WTC11 (cell line): ENCODE data around the gene MAMDC2. TPM values are rescaled to one million over a fixed set of nuclear protein-coding genes. Genes with fewer than 3 reads are reported as not detected.

Experiments used
- ATAC-seq: fragments of 200-7000 bp; cut with Tn5 transposase; 2 replicates; pipeline ENCODE4 v1.10.0; 2021; ENCODE audit warnings: mild to moderate bottlenecking, moderate library complexity
- CTCF ChIA-PET: fragments of 300-600 bp; sonication (Branson Sonifier 250); formaldehyde crosslinking; loops from one replicate; lab custom pipeline; 2021; ENCODE audit warnings: antibody characterized with exemption; lab: Charles Lee
- POLR2A ChIA-PET: fragments of 350-600 bp; sonication (Branson Sonifier 250); formaldehyde crosslinking; loops from one replicate; lab custom pipeline; 2021; ENCODE audit warnings: antibody characterized with exemption; lab: Charles Lee
- DNase-seq: peaks from one replicate; pipeline ENCODE4 v3.0.0; 2021; ENCODE audit warnings: low spot score
- H3K27ac Mint-ChIP-seq: 2 replicates; pipeline ENCODE4 v1.8.0; 2021; ENCODE audit warnings: mixed read lengths
- H3K27me3 Mint-ChIP-seq: 2 replicates; pipeline ENCODE4 v1.8.0; 2021; ENCODE audit warnings: low read depth, mild to moderate bottlenecking, moderate library complexity, mixed read lengths
- H3K36me3 Mint-ChIP-seq: 2 replicates; pipeline ENCODE4 v1.8.0; 2021; ENCODE audit warnings: mixed read lengths
- H3K4me1 Mint-ChIP-seq: 2 replicates; pipeline ENCODE4 v1.8.0; 2022; ENCODE audit warnings: mixed read lengths
- H3K4me3 Mint-ChIP-seq: 2 replicates; pipeline ENCODE4 v1.8.0; 2021; ENCODE audit warnings: mild to moderate bottlenecking, moderate library complexity, mixed read lengths
- H3K9me3 Mint-ChIP-seq: 2 replicates; pipeline ENCODE4 v1.8.0; 2021; ENCODE audit warnings: mixed read lengths
- ATF6 ChIP-seq: sonication (generic); formaldehyde crosslinking; IDR thresholded peaks from 2 replicates; pipeline ENCODE4 v1.8.1; 2023; ENCODE audit warnings: mild to moderate bottlenecking, missing genetic modification reagents
- CTCF ChIP-seq: fragments of 200-600 bp; IDR thresholded peaks from 2 replicates; pipeline ENCODE4 v1.8.0; 2022; ENCODE audit warnings: antibody characterized with exemption
- E2F1 ChIP-seq: sonication (generic); formaldehyde crosslinking; IDR thresholded peaks from 2 replicates; pipeline ENCODE4 v1.8.0; 2022; ENCODE audit warnings: mild to moderate bottlenecking, missing genetic modification reagents
- E2F4 ChIP-seq: sonication (generic); formaldehyde crosslinking; IDR thresholded peaks from 2 replicates; pipeline ENCODE4 v1.8.1; 2022; ENCODE audit warnings: low read depth, mild to moderate bottlenecking, moderate library complexity, missing genetic modification reagents, borderline replicate concordance
- E2F5 ChIP-seq: sonication (generic); formaldehyde crosslinking; IDR thresholded peaks from 2 replicates; pipeline ENCODE4 v1.8.1; 2022; ENCODE audit warnings: mild to moderate bottlenecking, moderate library complexity, missing genetic modification reagents
- ELF4 ChIP-seq: sonication (generic); formaldehyde crosslinking; IDR thresholded peaks from 2 replicates; pipeline ENCODE4 v1.8.1; 2022; ENCODE audit warnings: low read depth, mild to moderate bottlenecking, moderate library complexity, missing genetic modification reagents
- EMX1 ChIP-seq: fragments of 250-450 bp; sonication (Bioruptor Pico); IDR thresholded peaks from 2 replicates; pipeline ENCODE4 v1.8.0; 2021; ENCODE audit warnings: mild to moderate bottlenecking
- JAZF1 ChIP-seq: fragments of 250-450 bp; sonication (Bioruptor Pico); IDR thresholded peaks from 2 replicates; pipeline ENCODE4 v1.9.0; 2021; ENCODE audit warnings: moderate library complexity, mild to moderate bottlenecking, inconsistent platforms
- MLX ChIP-seq: sonication (generic); formaldehyde crosslinking; IDR thresholded peaks from 2 replicates; pipeline ENCODE4 v1.8.1; 2023; ENCODE audit warnings: mild to moderate bottlenecking, missing genetic modification reagents, moderate library complexity
- PREB ChIP-seq: sonication (generic); formaldehyde crosslinking; IDR thresholded peaks from 2 replicates; pipeline ENCODE4 v1.8.1; 2022; ENCODE audit warnings: mild to moderate bottlenecking, missing genetic modification reagents, moderate library complexity, borderline replicate concordance
- SMAD4 ChIP-seq: sonication (generic); formaldehyde crosslinking; IDR thresholded peaks from 2 replicates; pipeline ENCODE4 v1.8.0; 2022; ENCODE audit warnings: mild to moderate bottlenecking, missing genetic modification reagents
- SP1 ChIP-seq: sonication (generic); formaldehyde crosslinking; conservative IDR thresholded peaks from 2 replicates; pipeline ENCODE4 v1.8.1; 2022; ENCODE audit warnings: missing genetic modification reagents
- TCF7 ChIP-seq: sonication (generic); formaldehyde crosslinking; IDR thresholded peaks from 2 replicates; pipeline ENCODE4 v1.8.0; 2022; ENCODE audit warnings: mild to moderate bottlenecking, low read depth, missing genetic modification reagents, moderate library complexity
- ZNF512 ChIP-seq: sonication (generic); formaldehyde crosslinking; IDR thresholded peaks from 2 replicates; pipeline ENCODE4 v1.8.1; 2022; ENCODE audit warnings: missing genetic modification reagents, borderline replicate concordance
- ZSCAN18 ChIP-seq: fragments of 250-450 bp; sonication (Bioruptor Pico); IDR thresholded peaks from 2 replicates; pipeline ENCODE4 v2.1.2; 2022; ENCODE audit warnings: mild to moderate bottlenecking, moderate library complexity
- total RNA-seq: library from RNA; stranded (reverse); gene quantifications from 3 replicates; pipeline ENCODE4 v1.2.3, GENCODE V29; 2021

The MAMDC2 gene
- total RNA-seq, 1 experiment from 2014 or later, result 6.0 TPM

GRCh38 chr9:70034271-70034711 is 9.4 kb upstream of the MAMDC2 start (continued):
- TF ChIP-seq TCF7 (CRISPR knock-in tag), result no peak

- no peak for DNase-seq
- POLR2A ChIA-PET, result no interaction called here
- peaks cover 26% of the 10 kb centered on the region for H3K9me3 Mint-ChIP-seq
- no peak overlapping the region for H3K27ac Mint-ChIP-seq
- peaks cover 15% of the 10 kb centered on the region for H3K36me3 Mint-ChIP-seq
- ATAC-seq, result no peak
- H3K4me3 Mint-ChIP-seq, result no peak overlapping the region
- peaks cover 8% of the 10 kb centered on the region for H3K4me1 Mint-ChIP-seq
- TF ChIP-seq SMAD4 (no peak), MLX (no peak), ZSCAN18 (CRISPR knock-in tag) (no peak)
- TF ChIP-seq, all 79 proteins: peak for 0
- peaks cover 6% of the 10 kb centered on the region for H3K27me3 Mint-ChIP-seq
- CTCF ChIA-PET, result no interaction called here
These were observed 8.0 kb upstream of the MAMDC2 start for GRCh38 chr9:70035691-70036090.

- Mint-ChIP-seq H3K36me3 (peaks cover 15% of the 10 kb centered on the region), H3K27me3 (peaks cover 9% of the 10 kb centered on the region), H3K9me3 (peaks cover 26% of the 10 kb centered on the region), H3K27ac (0 out of 2 replicates have a peak overlapping the region, but pooled peaks have one; percentile 69), H3K4me3 (no peak overlapping the region), H3K4me1 (peaks cover 12% of the 10 kb centered on the region)
- ATAC-seq (no peak), DNase-seq (no peak)
- POLR2A ChIA-PET, result no interaction called here
- TF ChIP-seq ZNF512 (CRISPR knock-in tag), result no peak
- TF ChIP-seq JAZF1 (CRISPR knock-in tag), result no peak
- no peak for TF ChIP-seq E2F1
- TF ChIP-seq CTCF, result no peak
- no peak for TF ChIP-seq E2F5 (CRISPR knock-in tag)
- TF ChIP-seq EMX1, result no peak
- TF ChIP-seq ELF4, result no peak
- TF ChIP-seq PREB (CRISPR knock-in tag), result no peak
- no peak for TF ChIP-seq ATF6 (CRISPR knock-in tag)
- TF ChIP-seq SP1 (CRISPR knock-in tag), result no peak
- no peak for TF ChIP-seq E2F4 (CRISPR knock-in tag)
- CTCF ChIA-PET, result no interaction called here
These were observed 7.0 kb upstream of the MAMDC2 start for GRCh38 chr9:70036641-70037040.
